UCSD-AML1 (cell line): ENCODE data around the gene SMARCC1.
"Not testable (repeated sequence)": the region's sequence is repeated elsewhere in the genome, so short reads cannot be mapped to it uniquely, and the experiment has no call there.

Source experiments
- DNase-seq: peaks from one replicate; lab custom pipeline; 2025; ENCODE audit not compliant: unreplicated experiment; lab: John Stamatoyannopoulos, UW

SMARCC1 gene

DNA sequence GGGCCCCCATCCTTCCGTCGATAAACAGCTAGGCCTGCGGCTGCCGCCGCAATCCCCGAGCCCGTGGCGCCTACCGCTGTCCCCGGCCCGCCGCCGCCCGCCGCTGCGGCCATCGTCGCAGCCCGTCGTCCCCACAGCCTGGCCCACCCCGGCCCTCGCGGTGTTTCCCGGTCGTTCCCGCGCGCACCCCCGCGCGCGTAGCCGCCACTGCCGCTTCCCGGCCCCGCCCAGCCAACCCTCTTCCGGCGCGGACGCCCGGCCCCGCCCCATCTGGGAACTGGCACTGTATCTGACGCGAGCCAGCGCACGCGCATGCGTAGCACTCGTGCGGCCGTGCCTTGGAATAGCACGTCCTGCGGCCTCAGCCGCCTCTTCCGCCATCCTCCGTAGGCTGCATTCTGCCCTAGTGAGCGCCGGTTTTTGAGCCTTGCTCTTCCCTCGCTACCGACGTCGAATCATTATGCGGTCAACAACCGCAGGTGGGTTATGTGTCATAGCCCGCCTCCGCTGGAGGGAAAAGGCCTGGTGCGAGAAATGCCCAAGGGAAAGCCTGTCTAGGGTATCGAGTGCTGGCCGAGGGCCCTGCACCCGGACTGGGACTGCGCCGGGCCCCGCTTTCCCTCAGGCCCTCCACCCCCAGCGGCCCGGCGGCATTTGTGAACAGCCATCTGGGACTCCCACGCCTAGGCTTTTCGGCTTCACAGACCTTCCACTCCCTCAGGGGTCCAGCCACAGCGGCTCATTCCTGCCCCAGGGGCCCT, at the start of gene SMARCC1:
SMARCC1 (minus strand) TSS at position 209 of the 761 bp plus-strand sequence; CDS start at position 113, 96 bp downstream.
- peak; percentile 99 for DNase-seq

GRCh38 chr3:47829482-47829881, 47.8 kb upstream of the SMARCC1 start:
- DNase-seq = not testable (repeated sequence)

DNA sequence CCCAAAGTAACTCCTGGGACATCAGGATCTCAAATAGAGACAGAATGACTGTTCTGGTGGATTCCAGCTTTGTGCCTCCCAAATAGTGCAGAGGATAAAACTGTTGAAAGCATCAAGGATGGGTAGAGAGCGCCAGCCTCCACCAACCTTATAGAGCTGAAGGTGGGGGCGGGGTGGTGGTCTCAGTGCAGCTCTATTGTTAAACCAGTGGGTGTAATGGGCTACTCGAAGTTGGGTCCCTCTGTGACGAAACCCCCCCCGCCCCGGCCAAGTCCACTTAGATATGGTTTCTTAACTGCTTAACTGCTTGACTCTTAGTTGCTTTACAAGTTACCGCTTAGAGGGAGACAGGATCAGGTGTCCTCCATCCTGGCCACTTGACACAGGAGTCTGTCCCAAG, 43.9 kb upstream of the SMARCC1 start:
- DNase-seq = no peak

DNA sequence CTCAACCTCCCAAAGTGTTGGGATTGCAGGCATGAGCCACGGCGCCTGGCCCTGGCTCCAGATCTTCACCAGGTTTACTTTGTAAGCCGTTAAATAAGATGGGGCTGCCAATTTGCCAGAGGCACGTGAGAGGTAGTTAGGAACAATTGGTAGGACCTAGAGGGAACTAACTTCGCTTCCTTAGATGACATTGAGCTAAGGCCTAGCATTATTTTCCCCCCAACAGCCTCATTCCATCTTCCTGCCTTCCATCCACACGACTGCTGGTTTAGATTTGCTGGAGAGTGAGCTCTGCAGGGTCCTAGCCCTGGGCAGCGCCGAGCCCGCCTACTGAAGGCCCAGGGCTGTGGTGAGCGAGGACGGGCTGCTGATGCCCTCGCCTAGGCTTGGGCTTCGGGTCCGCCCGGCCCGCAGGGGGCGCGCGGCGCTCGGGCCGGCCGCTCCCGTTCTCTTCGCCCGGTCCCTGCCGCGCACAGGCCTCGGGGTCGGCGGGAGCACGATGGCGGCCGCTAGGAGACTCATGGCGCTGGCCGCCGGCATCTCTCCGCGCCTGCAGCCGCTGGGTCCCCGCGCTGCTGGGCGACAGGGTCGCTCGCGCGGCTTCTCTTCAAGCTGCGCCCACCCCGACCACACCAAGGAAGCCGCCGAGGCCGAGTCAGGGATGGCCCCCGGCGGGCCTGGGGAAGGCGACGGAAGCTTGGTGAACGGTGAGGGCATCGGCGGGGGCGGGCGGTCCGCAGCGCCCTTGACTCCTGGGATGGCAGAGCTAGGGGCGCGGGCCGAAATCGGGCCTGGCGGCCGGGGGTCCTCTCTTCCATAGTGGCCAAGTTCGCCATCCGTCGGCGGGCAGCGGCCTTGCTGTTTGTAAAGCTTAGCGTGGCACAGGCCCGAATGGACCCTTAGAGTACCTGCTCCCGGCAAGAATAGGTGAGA, 43.1 kb upstream of the SMARCC1 start:
- peak; percentile 87 for DNase-seq

GRCh38 chr3:47817609-47818008, 35.9 kb upstream of the SMARCC1 start:
- DNase-seq = no peak

GRCh38 chr3:47813551-47814177, 32.0 kb upstream of the SMARCC1 start:
- DNase-seq = no peak

DNA sequence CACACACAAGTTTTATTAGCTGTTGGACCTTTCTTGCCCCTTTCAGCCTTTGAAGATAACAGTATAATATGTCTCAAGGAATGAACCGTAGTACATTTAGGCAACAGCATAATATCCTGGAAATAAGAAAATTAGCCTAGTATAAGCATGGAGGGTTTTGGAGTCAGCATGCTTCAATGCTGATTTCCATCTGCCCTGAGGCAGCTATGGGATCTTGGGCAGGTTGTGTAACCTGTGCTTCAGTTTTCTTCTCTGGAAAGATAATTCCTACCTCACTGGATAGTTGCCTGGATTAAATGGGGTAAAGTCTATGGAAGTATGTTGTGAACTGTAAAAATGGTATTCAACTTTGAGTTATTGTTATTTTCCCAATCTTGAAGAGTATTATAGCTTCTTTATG, 22.9 kb upstream of the SMARCC1 start:
- no peak for DNase-seq

- DNase-seq = no peak
Observed at GRCh38 chr3:47803480-47804025, 21.9 kb upstream of the SMARCC1 start.

- DNase-seq = peak; percentile 82
Observed at GRCh38 chr3:47802734-47803479, 21.2 kb upstream of the SMARCC1 start, which contains the start of gene DHX30. Gene DHX30 (plus strand): TSS chr3:47803138. CDS start chr3:47810684, 7,546 bp downstream.

GRCh38 chr3:47799733-47800132, 18.0 kb upstream of the SMARCC1 start:
- no peak for DNase-seq

DNA sequence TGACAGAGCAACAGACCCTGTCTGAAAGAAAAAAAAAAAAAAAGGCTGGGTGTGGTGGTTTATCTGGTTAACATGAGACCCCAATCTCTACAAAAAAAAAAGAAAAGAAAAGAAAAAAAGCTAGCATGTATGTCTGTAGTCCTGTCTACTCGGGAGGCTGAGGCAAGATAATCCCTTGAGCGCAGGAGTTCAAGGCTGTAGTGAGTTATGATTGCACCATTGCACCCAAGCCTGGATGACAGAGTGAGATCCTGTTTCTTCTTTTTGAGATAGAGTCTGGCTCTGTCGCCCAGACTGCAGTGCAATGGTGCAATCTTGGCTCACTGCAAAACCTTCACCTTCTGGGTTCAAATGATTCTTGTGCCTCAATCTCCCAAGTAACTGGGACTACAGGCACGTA, 12.9 kb upstream of the SMARCC1 start:
- no peak for DNase-seq

DNA sequence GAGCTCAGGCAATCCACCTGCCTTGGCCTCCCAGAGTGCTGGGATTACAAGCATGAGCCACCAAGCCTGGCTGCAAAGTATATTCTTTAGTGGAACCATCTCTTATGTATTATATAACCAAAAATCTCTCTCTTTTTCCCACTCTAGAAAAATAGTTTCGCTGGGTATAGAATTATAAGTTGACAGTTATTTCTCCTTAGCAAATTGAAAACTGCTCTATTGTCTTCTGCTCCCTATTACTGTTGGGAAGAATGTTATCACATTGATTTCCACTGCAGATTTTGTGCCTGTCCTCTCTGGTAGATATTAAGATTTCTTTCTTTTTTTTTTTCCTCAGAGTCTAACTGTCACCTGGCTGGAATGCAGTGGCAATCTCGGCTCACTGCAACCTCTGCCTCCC, 11.0 kb upstream of the SMARCC1 start:
- no peak for DNase-seq

GRCh38 chr3:47791193-47791855, 9.6 kb upstream of the SMARCC1 start:
- no peak for DNase-seq

- no peak for DNase-seq
Observed at GRCh38 chr3:47783673-47784072, 2.0 kb upstream of the SMARCC1 start.

DNA sequence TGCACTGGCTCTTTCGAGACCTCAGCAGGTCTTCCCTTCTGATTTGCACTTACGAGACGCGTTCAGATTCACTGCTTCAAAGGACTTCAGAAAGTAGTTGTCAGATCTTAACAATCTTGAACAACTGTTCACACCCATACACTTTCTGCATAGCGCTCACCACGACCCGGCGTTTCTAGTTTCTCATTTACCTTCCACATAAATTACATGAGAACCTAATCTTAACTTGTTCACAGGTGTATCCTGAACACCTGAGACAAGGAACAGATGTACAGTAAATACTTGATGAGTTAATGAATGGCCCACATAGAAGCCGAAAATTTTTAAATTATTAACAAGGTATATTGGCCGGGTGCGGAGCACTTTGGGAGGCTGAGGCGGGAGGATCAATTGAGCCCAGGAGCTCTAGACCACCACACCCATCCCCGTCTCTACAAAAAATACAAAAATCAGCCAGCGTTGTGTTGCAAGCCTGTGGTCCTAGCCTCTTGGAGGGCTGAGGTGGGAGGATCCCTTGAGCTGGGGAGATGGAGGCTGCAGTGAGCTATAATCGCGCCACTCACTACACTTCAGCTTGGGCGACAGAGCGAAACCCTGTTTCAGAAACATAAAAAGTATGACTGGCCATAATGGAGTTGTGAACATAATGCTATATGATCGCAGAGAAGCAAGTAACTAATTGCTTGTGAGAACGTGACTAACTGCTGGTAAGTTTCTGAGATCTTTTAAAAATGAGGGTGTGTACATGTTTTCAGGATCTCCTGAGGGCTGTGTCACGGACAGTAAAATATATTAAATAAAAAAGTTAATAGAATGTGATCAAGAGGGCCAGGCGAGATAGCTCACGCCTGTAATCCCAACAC, 984 bp upstream of the SMARCC1 start:
- DNase-seq = no peak

- peak; percentile 69 for DNase-seq
Observed at GRCh38 chr3:47780741-47781684, 680 bp downstream of the SMARCC1 start.

- DNase-seq = no peak
Observed at GRCh38 chr3:47778746-47779145, 2.9 kb downstream of the SMARCC1 start.

GRCh38 chr3:47772788-47773187, 8.9 kb downstream of the SMARCC1 start:
- no peak for DNase-seq
